GM23338 (cell line): Measurements from ENCODE around the gene NARS2.

ENCODE experiments used
- CREB1 ChIP-seq: fragments of 250-450 bp; sonication (Bioruptor Pico); IDR thresholded peaks from 2 replicates; pipeline ENCODE4 v1.5.0; 2020; ENCODE audit warnings: low read depth, mild to moderate bottlenecking, moderate library complexity
- EZH2 ChIP-seq: fragments of 200-600 bp; sonication (generic); IDR thresholded peaks from one replicate; pipeline ENCODE4 v1.8.0; 2017; ENCODE audit warnings: antibody characterized with exemption, mild to moderate bottlenecking, low read depth; ENCODE audit not compliant: unreplicated experiment
- POLR2AphosphoS5 ChIP-seq: IDR thresholded peaks from 2 replicates; pipeline ENCODE4 v1.6.1; 2016; ENCODE audit warnings: antibody characterized with exemption, low read depth
- TF ChIP-seq, protein P1 (sequence below), 2 experiments: fragments of 200-600 bp in 1 of 2; sonication (generic) in 1 of 2; conservative IDR thresholded peaks; 2 replicates each; pipeline versions ENCODE4 v1.5.1 to v1.6.1; 2016 to 2017; ENCODE audit warnings: antibody characterized with exemption in 2 of 2, low read depth in 2 of 2, mild to moderate bottlenecking in 2 of 2, moderate library complexity in 1 of 2
- TF ChIP-seq, protein P2 (sequence below): IDR thresholded peaks from one replicate; pipeline ENCODE4 v1.6.1; 2018; ENCODE audit warnings: antibody characterized with exemption; ENCODE audit not compliant: unreplicated experiment

DNA sequence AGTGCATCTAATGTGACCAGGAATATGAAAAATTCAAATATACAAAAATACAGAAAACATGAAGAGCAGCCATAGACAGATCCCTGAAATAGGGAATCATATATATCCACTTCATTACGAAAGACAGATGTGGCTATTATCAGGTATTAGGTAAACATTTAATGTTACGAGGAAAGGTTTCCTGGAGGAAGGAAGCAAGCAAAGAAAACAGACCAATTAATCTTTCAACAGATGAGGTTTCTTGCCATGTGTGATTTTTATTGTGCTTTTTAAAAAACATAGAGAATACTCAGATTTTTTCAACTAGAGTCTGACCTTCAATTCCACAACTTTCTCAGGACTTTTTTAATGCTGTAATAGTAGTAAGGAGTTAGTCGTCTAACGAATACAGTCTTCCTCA is 132.7 kb downstream of the NARS2 start:
- no peak for TF ChIP-seq EZH2
- TF ChIP-seq, protein P1, sequence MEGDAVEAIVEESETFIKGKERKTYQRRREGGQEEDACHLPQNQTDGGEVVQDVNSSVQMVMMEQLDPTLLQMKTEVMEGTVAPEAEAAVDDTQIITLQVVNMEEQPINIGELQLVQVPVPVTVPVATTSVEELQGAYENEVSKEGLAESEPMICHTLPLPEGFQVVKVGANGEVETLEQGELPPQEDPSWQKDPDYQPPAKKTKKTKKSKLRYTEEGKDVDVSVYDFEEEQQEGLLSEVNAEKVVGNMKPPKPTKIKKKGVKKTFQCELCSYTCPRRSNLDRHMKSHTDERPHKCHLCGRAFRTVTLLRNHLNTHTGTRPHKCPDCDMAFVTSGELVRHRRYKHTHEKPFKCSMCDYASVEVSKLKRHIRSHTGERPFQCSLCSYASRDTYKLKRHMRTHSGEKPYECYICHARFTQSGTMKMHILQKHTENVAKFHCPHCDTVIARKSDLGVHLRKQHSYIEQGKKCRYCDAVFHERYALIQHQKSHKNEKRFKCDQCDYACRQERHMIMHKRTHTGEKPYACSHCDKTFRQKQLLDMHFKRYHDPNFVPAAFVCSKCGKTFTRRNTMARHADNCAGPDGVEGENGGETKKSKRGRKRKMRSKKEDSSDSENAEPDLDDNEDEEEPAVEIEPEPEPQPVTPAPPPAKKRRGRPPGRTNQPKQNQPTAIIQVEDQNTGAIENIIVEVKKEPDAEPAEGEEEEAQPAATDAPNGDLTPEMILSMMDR (conservative IDR thresholded peaks at IDR 0.05; ENCODE audit: low read depth in 2 of 2): no peak
- TF ChIP-seq CREB1 (CRISPR knock-in tag): no peak
- TF ChIP-seq POLR2AphosphoS5: no peak
- TF ChIP-seq, protein P2, sequence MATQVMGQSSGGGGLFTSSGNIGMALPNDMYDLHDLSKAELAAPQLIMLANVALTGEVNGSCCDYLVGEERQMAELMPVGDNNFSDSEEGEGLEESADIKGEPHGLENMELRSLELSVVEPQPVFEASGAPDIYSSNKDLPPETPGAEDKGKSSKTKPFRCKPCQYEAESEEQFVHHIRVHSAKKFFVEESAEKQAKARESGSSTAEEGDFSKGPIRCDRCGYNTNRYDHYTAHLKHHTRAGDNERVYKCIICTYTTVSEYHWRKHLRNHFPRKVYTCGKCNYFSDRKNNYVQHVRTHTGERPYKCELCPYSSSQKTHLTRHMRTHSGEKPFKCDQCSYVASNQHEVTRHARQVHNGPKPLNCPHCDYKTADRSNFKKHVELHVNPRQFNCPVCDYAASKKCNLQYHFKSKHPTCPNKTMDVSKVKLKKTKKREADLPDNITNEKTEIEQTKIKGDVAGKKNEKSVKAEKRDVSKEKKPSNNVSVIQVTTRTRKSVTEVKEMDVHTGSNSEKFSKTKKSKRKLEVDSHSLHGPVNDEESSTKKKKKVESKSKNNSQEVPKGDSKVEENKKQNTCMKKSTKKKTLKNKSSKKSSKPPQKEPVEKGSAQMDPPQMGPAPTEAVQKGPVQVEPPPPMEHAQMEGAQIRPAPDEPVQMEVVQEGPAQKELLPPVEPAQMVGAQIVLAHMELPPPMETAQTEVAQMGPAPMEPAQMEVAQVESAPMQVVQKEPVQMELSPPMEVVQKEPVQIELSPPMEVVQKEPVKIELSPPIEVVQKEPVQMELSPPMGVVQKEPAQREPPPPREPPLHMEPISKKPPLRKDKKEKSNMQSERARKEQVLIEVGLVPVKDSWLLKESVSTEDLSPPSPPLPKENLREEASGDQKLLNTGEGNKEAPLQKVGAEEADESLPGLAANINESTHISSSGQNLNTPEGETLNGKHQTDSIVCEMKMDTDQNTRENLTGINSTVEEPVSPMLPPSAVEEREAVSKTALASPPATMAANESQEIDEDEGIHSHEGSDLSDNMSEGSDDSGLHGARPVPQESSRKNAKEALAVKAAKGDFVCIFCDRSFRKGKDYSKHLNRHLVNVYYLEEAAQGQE: no peak
